HCT116 (cell line): ENCODE data around the gene GRB10. TPM values are rescaled to one million over a fixed set of nuclear protein-coding genes. Genes with fewer than 3 reads are reported as not detected.

Experiments
- ATAC-seq: fragments of 200-7000 bp; cut with Tn5 transposase; 2 replicates; pipeline ENCODE4 v1.9.1; 2020; ENCODE audit warnings: mild to moderate bottlenecking, moderate library complexity
- BruUV-seq: library from RNA; stranded (reverse); fragments of 400-500 nt; replicated peaks from 2 replicates; lab custom pipeline; 2021; lab: Mats Ljungman, UMichigan
- CTCF ChIA-PET: fragments of 300-600 bp; sonication (Branson Sonifier 250); formaldehyde crosslinking; loops from one replicate; lab custom pipeline; 2021; ENCODE audit warnings: antibody characterized with exemption; lab: Charles Lee
- POLR2A ChIA-PET: fragments of 300-600, 350-600 bp; sonication (Branson Sonifier 250); formaldehyde crosslinking; loops from one replicate; lab custom pipeline; 2021; ENCODE audit warnings: antibody characterized with exemption; lab: Charles Lee
- RAD21 ChIA-PET, 2 experiments: fragments of 300-600 bp; sonication (Branson Sonifier 250); formaldehyde crosslinking; loops; one replicate each; lab custom pipeline; 2023; ENCODE audit warnings: low total read pairs in 2 of 2; ENCODE audit not compliant: uncharacterized antibody in 2 of 2, unreplicated experiment in 2 of 2, low non-redundant PET in 1 of 2; lab: Charles Lee
- DNase-seq: peaks from one replicate; pipeline ENCODE4 v3.0.0-alpha.2; 2010; ENCODE audit warnings: low read depth, low spot score
- H2AFZ ChIP-seq: fragments of 200-600 bp; shearing (Covaris generic), sonication (generic); 2 replicates; pipeline ENCODE4 v1.6.1; 2017; ENCODE audit warnings: low read depth, mixed run types, mixed read lengths, antibody characterized with exemption, low read length; ENCODE audit not compliant: poor library complexity, severe bottlenecking
- H3K27ac ChIP-seq: 2 replicates; pipeline ENCODE4 v1.5.1; 2012; ENCODE audit warnings: low read depth, low read length
- H3K27me3 ChIP-seq: fragments of 200-600 bp; sonication (generic); 2 replicates; pipeline ENCODE4 v1.6.1; 2016; ENCODE audit warnings: mixed run types, low read length, mixed read lengths; ENCODE audit not compliant: insufficient read depth
- H3K36me3 ChIP-seq, 2 experiments: fragments of 200-500 bp in 1 of 2; fragments of 200-600 bp in 1 of 2; sonication (Bioruptor generic) in 1 of 2; sonication (generic) in 1 of 2; 2 replicates each; pipeline versions ENCODE4 v1.5.1 to v1.6.1; 2014 to 2016; ENCODE audit warnings: low read length in 2 of 2, inconsistent platforms in 1 of 2, mixed read lengths in 1 of 2, mixed run types in 1 of 2; ENCODE audit not compliant: insufficient read depth in 2 of 2, control insufficient read depth in 1 of 2
- H3K4me1 ChIP-seq, 2 experiments: fragments of 200-600 bp in 1 of 2; sonication (generic) in 1 of 2; 2 replicates each; pipeline versions ENCODE4 v1.5.1 to v1.6.1; 2012 to 2017; ENCODE audit warnings: low read length in 2 of 2, inconsistent platforms in 1 of 2, mild to moderate bottlenecking in 1 of 2, mixed read lengths in 1 of 2, mixed run types in 1 of 2, moderate library complexity in 1 of 2; ENCODE audit not compliant: insufficient read depth in 2 of 2, control insufficient read depth in 1 of 2
- H3K4me2 ChIP-seq: fragments of 200-600 bp; sonication (generic); 2 replicates; pipeline ENCODE4 v1.6.1; 2017; ENCODE audit warnings: mixed run types, low read length, mixed read lengths
- H3K4me3 ChIP-seq, 2 experiments: fragments of 200-600 bp in 1 of 2; sonication (generic) in 1 of 2; replicated peaks in 1 of 2; 2 replicates each; pipeline ENCODE4 v1.5.1; 2011 to 2016; ENCODE audit warnings: low read length in 2 of 2, control low read depth in 1 of 2, low read depth in 1 of 2, mild to moderate bottlenecking in 1 of 2, mixed read lengths in 1 of 2, mixed run types in 1 of 2
- H3K79me2 ChIP-seq: fragments of 200-600 bp; sonication (generic); 2 replicates; pipeline ENCODE4 v1.6.1; 2017; ENCODE audit warnings: mild to moderate bottlenecking, mixed run types, low read length, moderate library complexity, mixed read lengths; ENCODE audit not compliant: insufficient read depth
- H3K9ac ChIP-seq: fragments of 200-600 bp; sonication (generic); 2 replicates; pipeline ENCODE4 v1.6.1; 2016; ENCODE audit warnings: low read length, mixed read lengths
- H3K9me2 ChIP-seq: fragments of 200-600 bp; sonication (generic), shearing (Covaris generic); 2 replicates; pipeline ENCODE4 v1.6.1; 2017; ENCODE audit warnings: mixed run types, mild to moderate bottlenecking, moderate library complexity; ENCODE audit not compliant: insufficient read depth
- H3K9me3 ChIP-seq, 2 experiments: fragments of 200-500 bp in 1 of 2; fragments of 200-600 bp in 1 of 2; sonication (Bioruptor generic) in 1 of 2; sonication (generic) in 1 of 2; 2 replicates each; pipeline ENCODE4 v1.6.1; 2014 to 2017; ENCODE audit warnings: low read length in 2 of 2, mixed read lengths in 2 of 2, inconsistent platforms in 1 of 2, low read depth in 1 of 2, mild to moderate bottlenecking in 1 of 2, mixed run types in 1 of 2, moderate library complexity in 1 of 2; ENCODE audit not compliant: control insufficient read depth in 1 of 2, insufficient read depth in 1 of 2
- H4K20me1 ChIP-seq: fragments of 200-600 bp; sonication (generic), shearing (Covaris generic); 2 replicates; pipeline ENCODE4 v1.6.1; 2017; ENCODE audit warnings: mixed run types, mild to moderate bottlenecking, moderate library complexity; ENCODE audit not compliant: insufficient read depth
- CBX3 ChIP-seq: IDR thresholded peaks from 2 replicates; pipeline ENCODE4 v1.6.1; 2012; ENCODE audit warnings: low read depth
- CEBPB ChIP-seq: IDR thresholded peaks from 2 replicates; pipeline ENCODE4 v1.6.1; 2012; ENCODE audit warnings: low read depth
- EGR1 ChIP-seq: IDR thresholded peaks from 2 replicates; pipeline ENCODE4 v1.6.1; 2012; ENCODE audit warnings: low read depth
- EZH2 ChIP-seq: fragments of 200-600 bp; sonication (generic); IDR thresholded peaks from 2 replicates; pipeline ENCODE4 v1.6.1; 2017; ENCODE audit warnings: antibody characterized with exemption, mixed run types
- EZH2phosphoT487 ChIP-seq: fragments of 200-600 bp; IDR thresholded peaks from 2 replicates; pipeline ENCODE4 v1.6.1; 2018; ENCODE audit warnings: antibody characterized with exemption, borderline replicate concordance
- JUND ChIP-seq: IDR thresholded peaks from 2 replicates; pipeline ENCODE4 v1.6.1; 2012
- MAX ChIP-seq: IDR thresholded peaks from 2 replicates; pipeline ENCODE4 v1.6.1; 2012
- POLR2A ChIP-seq: IDR thresholded peaks from 2 replicates; pipeline ENCODE4 v1.7.0; 2011; ENCODE audit warnings: borderline replicate concordance; ENCODE audit not compliant: insufficient read depth, insufficient read length; ENCODE audit errors: extremely low read depth
- POLR2AphosphoS5 ChIP-seq: IDR thresholded peaks from 2 replicates; pipeline ENCODE4 v1.6.1; 2011; ENCODE audit warnings: mild to moderate bottlenecking, low read depth, low read length, moderate library complexity
- RAD21 ChIP-seq: IDR thresholded peaks from 2 replicates; pipeline ENCODE4 v1.6.1; 2012; ENCODE audit warnings: low read depth, mild to moderate bottlenecking
- SIN3A ChIP-seq: IDR thresholded peaks from 2 replicates; pipeline ENCODE4 v1.6.1; 2012; ENCODE audit warnings: low read depth
- SP1 ChIP-seq: IDR thresholded peaks from 2 replicates; pipeline ENCODE4 v1.6.1; 2012; ENCODE audit warnings: low read depth
- TCF7L2 ChIP-seq: IDR thresholded peaks from 2 replicates; pipeline ENCODE4 v1.7.0; 2011; ENCODE audit warnings: borderline replicate concordance, inconsistent platforms; ENCODE audit not compliant: insufficient read depth, insufficient read length; ENCODE audit errors: extremely low read depth
- YY1 ChIP-seq: IDR thresholded peaks from 2 replicates; pipeline ENCODE4 v1.6.1; 2011; ENCODE audit warnings: low read length, low read depth, moderate library complexity, mild to moderate bottlenecking; ENCODE audit not compliant: insufficient replicate concordance; ENCODE audit errors: extremely low read depth
- ZFX ChIP-seq: fragments of 450-650 bp; IDR thresholded peaks from 2 replicates; pipeline ENCODE4 v1.6.1; 2017
- ZNF274 ChIP-seq: fragments of 200-500 bp; sonication (Bioruptor generic); IDR thresholded peaks from 2 replicates; pipeline ENCODE4 v1.6.1; 2014; ENCODE audit warnings: mild to moderate bottlenecking, low read depth, low read length, inconsistent platforms
- intact Hi-C: fragments of 100-400 bp; cut with micrococcal nuclease; formaldehyde crosslinking; loops from 2 replicates; pipeline ENCODE4 v1.10.0; 2022
- total RNA-seq: library from RNA; stranded (reverse); gene quantifications from one replicate; pipeline ENCODE4 v1.2.1, GENCODE V29; 2021; ENCODE audit not compliant: unreplicated experiment
- TF ChIP-seq, protein P1 (sequence below), 3 experiments: fragments of 200-600 bp in 1 of 3; sonication (generic) in 1 of 3; IDR thresholded peaks in 2 of 3; conservative IDR thresholded peaks in 1 of 3; 2 replicates each; pipeline ENCODE4 v1.5.1; 2012 to 2017; ENCODE audit warnings: low read depth in 2 of 3, low read length in 2 of 3, antibody characterized with exemption in 1 of 3, borderline replicate concordance in 1 of 3, control low read depth in 1 of 3, mild to moderate bottlenecking in 1 of 3, mixed read lengths in 1 of 3, mixed run types in 1 of 3, moderate library complexity in 1 of 3; ENCODE audit not compliant: insufficient read depth in 1 of 3
- TF ChIP-seq, protein P2 (sequence below): IDR thresholded peaks from 2 replicates; pipeline ENCODE4 v1.6.1; 2012; ENCODE audit warnings: low read depth
- TF ChIP-seq, protein P3 (sequence below): IDR thresholded peaks from 2 replicates; pipeline ENCODE4 v1.6.1; 2011; ENCODE audit warnings: mild to moderate bottlenecking, low read length, moderate library complexity; ENCODE audit not compliant: insufficient replicate concordance; ENCODE audit errors: extremely low read depth

GRB10 gene
- total RNA-seq, 1 experiment from 2014 or later: 37.3 TPM

DNA sequence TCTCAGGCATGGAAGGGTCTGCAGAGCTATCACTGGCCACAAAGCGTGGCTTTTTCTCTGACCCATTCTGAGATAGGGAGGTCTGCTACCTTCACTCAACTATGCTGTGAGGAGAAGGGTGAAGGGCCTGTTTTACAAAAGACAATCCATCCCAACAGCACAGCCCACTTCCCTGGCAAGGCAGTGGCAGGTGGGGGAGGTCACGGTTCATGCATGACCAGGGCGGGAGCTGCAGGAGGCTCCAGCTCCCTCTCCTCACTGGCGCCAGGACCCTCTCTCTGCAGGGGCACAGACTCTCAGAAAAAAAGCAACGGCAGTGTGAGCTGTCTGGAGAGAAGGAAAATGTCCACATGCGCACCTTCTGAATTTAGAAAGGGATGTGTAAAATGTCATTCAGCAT, 28.5 kb downstream of the GRB10 start:
- ChIA-PET POLR2A (no interaction called here), RAD21 (no interaction called here), CTCF (no interaction called here)
- Histone ChIP-seq H3K4me2 (no peak overlapping the region), H3K9me3 (no peaks in the 10 kb centered on the region), H3K4me1 (no peaks in the 10 kb centered on the region), H3K36me3 (no peaks in the 10 kb centered on the region), H3K9me2 (no peaks in the 10 kb centered on the region), H4K20me1 (no peaks in the 10 kb centered on the region), H3K4me3 (no peak overlapping the region), H3K9ac (no peak overlapping the region), H3K79me2 (no peaks in the 10 kb centered on the region), H3K27ac (no peak overlapping the region), H2AFZ (no peak overlapping the region), H3K27me3 (no peaks in the 10 kb centered on the region)
- no peak for TF ChIP-seq RAD21
- TF ChIP-seq EZH2phosphoT487: no peak
- TF ChIP-seq SP1: no peak
- no peak for TF ChIP-seq CBX3
- no peak for TF ChIP-seq CEBPB
- TF ChIP-seq MAX: no peak
- TF ChIP-seq EZH2: no peak
- TF ChIP-seq ZFX: no peak
- no peak for TF ChIP-seq ZNF274
- TF ChIP-seq POLR2A: no peak
- TF ChIP-seq, protein P1, sequence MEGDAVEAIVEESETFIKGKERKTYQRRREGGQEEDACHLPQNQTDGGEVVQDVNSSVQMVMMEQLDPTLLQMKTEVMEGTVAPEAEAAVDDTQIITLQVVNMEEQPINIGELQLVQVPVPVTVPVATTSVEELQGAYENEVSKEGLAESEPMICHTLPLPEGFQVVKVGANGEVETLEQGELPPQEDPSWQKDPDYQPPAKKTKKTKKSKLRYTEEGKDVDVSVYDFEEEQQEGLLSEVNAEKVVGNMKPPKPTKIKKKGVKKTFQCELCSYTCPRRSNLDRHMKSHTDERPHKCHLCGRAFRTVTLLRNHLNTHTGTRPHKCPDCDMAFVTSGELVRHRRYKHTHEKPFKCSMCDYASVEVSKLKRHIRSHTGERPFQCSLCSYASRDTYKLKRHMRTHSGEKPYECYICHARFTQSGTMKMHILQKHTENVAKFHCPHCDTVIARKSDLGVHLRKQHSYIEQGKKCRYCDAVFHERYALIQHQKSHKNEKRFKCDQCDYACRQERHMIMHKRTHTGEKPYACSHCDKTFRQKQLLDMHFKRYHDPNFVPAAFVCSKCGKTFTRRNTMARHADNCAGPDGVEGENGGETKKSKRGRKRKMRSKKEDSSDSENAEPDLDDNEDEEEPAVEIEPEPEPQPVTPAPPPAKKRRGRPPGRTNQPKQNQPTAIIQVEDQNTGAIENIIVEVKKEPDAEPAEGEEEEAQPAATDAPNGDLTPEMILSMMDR (IDR thresholded peaks at IDR 0.05 in 2 of 3, conservative IDR thresholded peaks at IDR 0.05 in 1 of 3; ENCODE audit: borderline replicate concordance in 1 of 3, insufficient read depth in 1 of 3, low read depth in 2 of 3, low read length in 2 of 3): no peak
- no peak for TF ChIP-seq EGR1
- no peak for TF ChIP-seq POLR2AphosphoS5
- no peak for TF ChIP-seq SIN3A
- TF ChIP-seq JUND: no peak
- no peak for TF ChIP-seq YY1
- TF ChIP-seq, protein P2, sequence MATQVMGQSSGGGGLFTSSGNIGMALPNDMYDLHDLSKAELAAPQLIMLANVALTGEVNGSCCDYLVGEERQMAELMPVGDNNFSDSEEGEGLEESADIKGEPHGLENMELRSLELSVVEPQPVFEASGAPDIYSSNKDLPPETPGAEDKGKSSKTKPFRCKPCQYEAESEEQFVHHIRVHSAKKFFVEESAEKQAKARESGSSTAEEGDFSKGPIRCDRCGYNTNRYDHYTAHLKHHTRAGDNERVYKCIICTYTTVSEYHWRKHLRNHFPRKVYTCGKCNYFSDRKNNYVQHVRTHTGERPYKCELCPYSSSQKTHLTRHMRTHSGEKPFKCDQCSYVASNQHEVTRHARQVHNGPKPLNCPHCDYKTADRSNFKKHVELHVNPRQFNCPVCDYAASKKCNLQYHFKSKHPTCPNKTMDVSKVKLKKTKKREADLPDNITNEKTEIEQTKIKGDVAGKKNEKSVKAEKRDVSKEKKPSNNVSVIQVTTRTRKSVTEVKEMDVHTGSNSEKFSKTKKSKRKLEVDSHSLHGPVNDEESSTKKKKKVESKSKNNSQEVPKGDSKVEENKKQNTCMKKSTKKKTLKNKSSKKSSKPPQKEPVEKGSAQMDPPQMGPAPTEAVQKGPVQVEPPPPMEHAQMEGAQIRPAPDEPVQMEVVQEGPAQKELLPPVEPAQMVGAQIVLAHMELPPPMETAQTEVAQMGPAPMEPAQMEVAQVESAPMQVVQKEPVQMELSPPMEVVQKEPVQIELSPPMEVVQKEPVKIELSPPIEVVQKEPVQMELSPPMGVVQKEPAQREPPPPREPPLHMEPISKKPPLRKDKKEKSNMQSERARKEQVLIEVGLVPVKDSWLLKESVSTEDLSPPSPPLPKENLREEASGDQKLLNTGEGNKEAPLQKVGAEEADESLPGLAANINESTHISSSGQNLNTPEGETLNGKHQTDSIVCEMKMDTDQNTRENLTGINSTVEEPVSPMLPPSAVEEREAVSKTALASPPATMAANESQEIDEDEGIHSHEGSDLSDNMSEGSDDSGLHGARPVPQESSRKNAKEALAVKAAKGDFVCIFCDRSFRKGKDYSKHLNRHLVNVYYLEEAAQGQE: no peak
- TF ChIP-seq TCF7L2: no peak
- TF ChIP-seq, protein P3, sequence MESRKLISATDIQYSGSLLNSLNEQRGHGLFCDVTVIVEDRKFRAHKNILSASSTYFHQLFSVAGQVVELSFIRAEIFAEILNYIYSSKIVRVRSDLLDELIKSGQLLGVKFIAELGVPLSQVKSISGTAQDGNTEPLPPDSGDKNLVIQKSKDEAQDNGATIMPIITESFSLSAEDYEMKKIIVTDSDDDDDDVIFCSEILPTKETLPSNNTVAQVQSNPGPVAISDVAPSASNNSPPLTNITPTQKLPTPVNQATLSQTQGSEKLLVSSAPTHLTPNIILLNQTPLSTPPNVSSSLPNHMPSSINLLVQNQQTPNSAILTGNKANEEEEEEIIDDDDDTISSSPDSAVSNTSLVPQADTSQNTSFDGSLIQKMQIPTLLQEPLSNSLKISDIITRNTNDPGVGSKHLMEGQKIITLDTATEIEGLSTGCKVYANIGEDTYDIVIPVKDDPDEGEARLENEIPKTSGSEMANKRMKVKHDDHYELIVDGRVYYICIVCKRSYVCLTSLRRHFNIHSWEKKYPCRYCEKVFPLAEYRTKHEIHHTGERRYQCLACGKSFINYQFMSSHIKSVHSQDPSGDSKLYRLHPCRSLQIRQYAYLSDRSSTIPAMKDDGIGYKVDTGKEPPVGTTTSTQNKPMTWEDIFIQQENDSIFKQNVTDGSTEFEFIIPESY: no peak
- intact Hi-C loops: no loop called here
- ATAC-seq: no peak
- DNase-seq: no peak
- BruUV-seq: no TSS peak
